GM18520 (cell line): Measurements from ENCODE around the gene TAS2R46.
"Not testable (repeated sequence)": the region's sequence is repeated elsewhere in the genome, so short reads cannot be mapped to it uniquely, and the experiment has no call there.

ENCODE experiments used
- ATAC-seq: cut with Tn5 transposase; IDR thresholded peaks from one replicate; pipeline ENCODE4 v1.9.1; 2021; ENCODE audit not compliant: unreplicated experiment

The TAS2R46 gene

GRCh38 chr12:11062194-11062593 lies at the start of gene TAS2R46:
TAS2R46 (minus strand) TSS chr12:11062294; CDS start chr12:11062294, 0 bp downstream.
- not testable (repeated sequence) for ATAC-seq

DNA sequence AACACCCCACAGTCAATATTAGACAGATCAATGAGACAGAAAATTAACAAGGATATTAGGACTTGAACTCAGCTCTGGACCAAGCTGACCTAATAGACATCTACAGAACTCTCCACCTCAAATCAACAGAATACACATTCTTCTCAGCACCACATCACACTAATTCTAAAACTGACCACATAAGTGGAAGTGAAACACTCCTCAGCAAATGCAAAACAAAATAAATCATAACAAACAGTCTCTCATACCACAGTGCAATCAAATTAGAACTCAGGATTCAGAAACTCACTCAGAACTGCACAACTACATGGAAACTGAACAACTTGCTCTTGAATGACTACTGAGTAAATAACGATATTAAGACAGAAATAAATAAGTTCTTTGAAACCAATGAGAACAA lies 49.1 kb upstream of the TAS2R46 start:
- ATAC-seq = not testable (repeated sequence)

DNA sequence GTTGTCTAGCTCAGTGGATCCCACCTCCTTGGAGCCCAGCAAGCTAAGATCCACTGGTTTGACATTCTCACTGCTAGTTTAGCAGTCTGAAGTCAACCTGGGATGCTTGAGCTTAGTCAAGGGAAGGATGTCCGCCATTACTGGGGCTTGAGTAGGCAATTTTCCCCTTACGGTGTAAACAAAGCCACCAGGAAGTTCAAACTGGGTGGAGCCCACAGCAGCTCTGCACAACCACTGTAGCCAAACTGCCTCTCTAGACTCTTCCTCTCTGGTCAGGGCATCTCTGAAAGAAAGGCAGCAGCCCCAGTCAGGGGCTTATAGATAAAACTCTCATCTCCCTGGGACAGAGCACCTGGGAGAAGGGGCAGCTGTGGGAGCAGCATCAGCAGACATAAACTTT lies 46.8 kb upstream of the TAS2R46 start:
- ATAC-seq = no peak

- no peak for ATAC-seq
These were observed 45.6 kb upstream of the TAS2R46 start for GRCh38 chr12:11107719-11108118.

GRCh38 chr12:11106288-11106687 lies 44.2 kb upstream of the TAS2R46 start:
- no peak for ATAC-seq

DNA sequence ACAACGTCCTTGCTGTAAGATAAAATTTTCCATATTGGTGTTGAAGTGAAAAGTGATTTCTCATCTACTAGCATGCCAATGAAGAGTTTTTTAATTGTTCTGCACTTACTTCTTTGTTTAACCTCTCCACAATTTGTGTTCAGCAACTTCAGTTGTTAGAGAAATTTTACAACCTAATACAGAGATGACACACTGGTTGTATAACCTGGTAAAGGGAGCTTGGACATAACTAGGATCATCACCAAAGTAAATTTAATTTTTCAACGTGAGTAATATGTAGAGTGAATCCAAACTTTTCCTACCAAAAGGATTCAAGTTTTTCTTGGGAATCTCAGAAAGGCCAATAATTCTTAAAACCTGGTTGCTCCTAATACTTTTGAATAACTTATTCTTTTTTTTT lies 43.5 kb upstream of the TAS2R46 start:
- no peak for ATAC-seq

DNA sequence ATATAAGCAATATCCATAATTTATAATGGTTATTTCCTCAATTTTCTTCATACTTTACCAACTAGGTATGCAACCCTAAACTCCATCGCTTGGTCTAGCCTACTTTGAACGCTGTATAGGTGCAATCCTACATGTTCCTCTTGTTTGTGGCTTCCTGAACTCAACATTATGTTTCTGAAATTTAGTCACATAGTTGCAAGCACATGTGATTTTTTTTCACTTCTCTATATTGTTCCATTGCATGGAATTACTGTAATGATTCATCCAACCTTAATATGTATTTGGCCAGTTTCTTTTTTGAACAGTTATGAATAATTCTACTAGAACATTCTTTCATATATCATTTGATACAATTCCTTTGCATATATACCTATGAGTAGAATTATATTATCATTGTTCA lies 32.8 kb upstream of the TAS2R46 start:
- ATAC-seq = not testable (repeated sequence)

DNA sequence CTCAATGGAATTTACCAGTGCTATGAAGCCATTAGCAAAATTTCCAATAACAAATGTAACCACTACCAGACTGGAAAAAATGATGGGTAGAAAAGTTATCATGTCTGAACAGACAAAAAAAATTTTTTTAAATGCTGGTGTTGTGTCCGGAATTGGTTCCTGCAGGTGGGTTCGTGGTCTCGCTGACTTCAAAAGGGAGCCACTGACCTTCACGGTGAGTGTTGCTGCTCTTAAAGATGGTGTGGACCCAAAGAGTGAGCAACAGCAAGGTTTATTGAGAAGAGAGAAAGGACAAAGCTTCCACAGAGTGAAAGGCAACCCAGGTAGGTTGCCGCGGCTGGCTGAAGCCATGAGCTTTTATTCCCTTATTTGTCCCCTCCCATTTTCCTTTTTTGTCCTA lies 30.0 kb upstream of the TAS2R46 start, which contains the start of gene TAS2R43:
TSS of gene TAS2R43 (minus strand) at position 186 of the 400 bp plus-strand sequence. CDS start at position 102, 84 bp downstream.
- no peak for ATAC-seq

DNA sequence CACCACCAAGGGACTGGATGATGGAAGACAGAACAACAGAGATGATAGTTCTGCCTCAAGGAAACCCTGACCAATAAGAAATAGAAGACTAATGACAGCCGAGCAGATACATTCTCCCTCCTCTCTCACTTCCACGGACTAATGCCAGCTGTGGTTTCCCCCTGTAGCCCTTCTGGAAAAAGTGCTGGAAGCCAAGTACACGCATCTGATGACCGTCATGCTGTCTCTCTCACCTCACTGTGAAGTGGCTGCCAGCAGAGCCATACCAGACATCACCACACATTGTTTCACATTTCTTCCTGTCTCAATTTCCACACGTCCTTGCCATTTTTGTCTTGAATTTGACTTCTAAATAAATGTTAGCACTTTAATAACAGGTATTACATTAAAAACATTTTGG lies 27.2 kb upstream of the TAS2R46 start:
- no peak for ATAC-seq

DNA sequence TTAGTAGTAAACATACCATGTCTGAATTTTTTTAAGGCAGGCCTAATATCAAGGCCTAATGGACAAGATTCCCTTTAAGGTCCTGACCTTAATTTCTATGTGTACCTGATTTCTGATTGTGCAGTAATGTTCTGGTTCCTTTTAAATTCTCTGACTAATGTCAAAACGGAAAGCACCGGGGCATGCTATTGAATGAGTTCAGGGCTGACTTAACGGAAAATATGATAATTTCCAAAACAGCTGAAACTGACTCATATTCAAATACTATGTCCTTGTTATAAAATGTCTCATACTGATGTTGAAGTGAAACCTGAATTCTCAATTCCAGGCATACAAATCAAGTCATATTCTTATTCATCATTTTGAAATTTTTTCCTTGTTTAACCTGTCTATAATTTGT lies 23.3 kb upstream of the TAS2R46 start:
- no peak for ATAC-seq

DNA sequence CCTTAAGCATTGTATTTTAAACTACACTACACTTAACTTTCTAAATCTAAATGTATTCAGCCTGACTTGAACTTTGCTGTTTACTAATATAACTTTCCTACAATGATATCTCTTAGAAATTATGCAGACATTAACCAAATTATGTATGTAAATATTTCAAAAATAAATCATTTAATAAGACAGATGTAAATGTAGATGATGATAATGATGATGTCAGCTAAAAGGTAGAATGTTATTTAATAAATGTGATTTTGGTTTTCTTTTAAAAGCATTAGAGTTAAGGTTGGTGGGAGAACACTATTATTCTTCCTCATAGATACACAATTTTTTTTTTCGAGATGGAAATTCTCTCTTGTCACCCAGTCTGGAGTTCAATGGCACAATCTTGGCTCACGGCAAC lies 19.9 kb upstream of the TAS2R46 start:
- ATAC-seq = no peak

GRCh38 chr12:11078246-11078645 lies 16.2 kb upstream of the TAS2R46 start:
- no peak for ATAC-seq

DNA sequence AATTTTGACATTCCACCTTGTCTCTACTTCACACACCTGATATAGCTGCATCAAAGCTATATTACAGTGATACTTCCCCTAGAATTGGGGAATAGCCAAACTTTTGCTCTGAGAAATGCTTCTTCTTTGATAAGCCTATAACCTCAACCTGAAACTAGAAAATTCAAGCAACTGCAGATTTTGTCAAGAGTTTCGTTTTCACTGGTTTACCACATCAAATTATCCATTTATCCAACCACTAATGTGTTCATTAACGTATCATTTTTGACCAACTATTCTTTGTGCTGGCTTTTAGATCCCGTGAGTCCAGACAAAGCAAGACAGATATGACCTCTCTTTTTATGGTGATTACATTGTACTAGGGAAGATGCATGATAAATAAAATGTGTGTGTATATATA lies 13.5 kb upstream of the TAS2R46 start:
- no peak for ATAC-seq

DNA sequence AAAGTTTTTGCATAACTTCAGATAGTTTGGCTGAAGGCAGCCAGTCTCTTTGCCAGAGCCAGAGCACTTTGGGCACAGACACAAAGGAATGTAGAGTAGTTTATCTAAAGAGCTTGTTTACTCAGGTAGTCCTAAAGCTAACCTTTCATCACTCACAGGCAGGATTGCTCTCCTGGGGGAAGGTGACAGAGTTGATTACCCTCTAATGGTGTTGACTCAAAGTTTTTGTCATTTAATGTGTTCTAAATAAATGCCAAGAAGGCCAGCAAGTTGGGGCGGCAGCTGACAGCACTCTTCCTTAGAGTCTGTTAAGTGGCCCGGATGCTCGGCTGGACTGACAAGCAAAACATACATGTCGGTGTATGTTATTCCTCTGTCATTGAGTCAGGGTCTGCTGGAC lies 9.3 kb upstream of the TAS2R46 start:
- ATAC-seq = no peak

DNA sequence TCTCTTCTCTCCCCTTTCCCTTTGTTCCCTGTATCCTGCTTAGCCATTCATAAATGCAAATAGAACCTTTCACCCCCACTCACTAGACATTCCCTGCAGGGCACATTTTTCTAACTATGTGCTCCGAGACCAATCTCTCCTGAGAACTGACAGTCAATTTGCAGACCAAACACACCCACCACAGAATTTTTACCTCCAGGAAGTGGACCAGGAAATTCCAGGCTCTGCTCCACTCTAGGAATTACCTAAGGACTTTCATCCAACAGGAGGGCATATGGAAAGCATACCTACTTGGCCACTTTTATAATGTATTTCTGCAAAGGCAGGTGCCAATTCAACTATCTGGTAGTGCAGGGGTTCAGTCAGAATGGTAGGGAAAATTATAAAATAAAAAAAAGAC lies 8.9 kb upstream of the TAS2R46 start:
- ATAC-seq = no peak

DNA sequence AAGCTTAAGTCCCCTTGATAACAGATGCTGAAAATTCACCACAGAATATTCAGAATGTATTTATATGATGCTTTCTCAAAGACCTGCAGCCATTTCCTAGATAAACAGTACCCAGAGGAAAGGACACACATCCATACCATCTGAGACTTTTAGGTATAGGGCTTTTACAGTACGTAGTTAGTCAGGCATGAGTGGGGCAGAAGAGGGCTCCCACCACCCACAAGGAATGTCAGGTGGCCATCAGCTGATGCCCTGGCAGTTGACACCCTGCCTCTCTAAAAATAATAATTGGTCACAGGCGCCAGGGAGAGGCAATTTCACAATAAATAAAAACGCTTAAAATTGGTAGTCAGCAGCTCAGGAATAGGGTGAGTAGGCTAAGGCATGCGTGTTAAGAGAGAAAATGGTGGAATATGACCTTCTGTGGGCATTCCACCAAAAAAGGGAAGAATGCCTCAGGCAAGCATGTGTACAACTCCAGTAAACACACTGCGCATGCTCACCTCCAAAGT lies 7.8 kb upstream of the TAS2R46 start:
- ATAC-seq = no peak

GRCh38 chr12:11067514-11067913 lies 5.4 kb upstream of the TAS2R46 start:
- no peak for ATAC-seq

GRCh38 chr12:11059784-11060183 lies 2.3 kb downstream of the TAS2R46 start:
- no peak for ATAC-seq

DNA sequence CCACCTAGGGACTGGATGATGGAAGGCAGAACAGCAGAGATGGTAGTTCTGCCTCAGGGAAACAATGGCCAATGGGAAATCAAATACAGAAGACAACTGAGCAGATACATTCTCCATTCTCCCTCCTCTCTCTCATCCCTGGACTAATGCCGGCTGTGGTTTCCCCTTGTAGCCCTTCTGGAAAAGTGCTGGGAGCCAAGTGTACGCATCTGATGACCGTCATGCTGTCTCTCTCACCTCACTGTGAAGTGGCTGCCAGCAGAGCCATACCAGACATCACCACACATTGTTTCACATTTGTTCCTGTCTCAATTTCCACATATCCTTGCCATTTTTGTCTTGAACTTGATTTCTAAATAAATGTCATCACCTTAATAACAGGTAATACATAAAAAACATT lies 3.1 kb downstream of the TAS2R46 start:
- ATAC-seq = no peak

- ATAC-seq = no peak
These were observed 6.8 kb downstream of the TAS2R46 start for GRCh38 chr12:11055306-11055705.

DNA sequence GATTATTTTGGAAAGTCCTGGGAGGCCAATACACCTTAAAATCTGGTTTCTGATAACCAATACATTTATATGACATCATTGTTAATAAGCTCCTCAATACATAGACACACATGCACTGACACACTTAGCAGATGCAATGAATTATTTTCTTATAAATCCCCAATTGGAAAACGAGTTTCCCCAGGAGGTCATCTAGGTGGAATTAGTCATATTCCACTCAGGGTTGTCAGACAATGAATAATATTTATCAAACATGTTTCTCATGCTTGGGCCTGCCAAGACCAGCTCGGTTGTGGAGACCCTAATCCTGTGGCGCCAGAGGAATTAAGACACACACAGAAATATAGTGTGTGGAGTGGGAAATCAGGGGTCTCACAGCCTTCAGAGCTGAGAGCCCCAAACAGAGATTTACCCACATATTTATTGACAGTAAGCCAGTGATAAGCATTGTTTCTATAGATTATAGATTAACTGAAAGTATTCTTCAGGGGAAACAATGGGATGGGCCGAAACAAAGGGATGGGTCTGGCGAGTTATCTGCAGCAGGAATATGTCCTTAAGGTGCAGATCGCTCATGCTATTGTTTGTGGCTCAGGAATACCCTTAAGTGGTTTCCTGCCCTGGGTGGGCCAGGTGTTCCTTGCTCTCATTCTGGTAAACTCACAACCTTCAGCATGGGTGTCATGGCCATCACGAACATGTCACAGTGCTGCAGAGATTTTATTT lies 12.1 kb downstream of the TAS2R46 start:
- ATAC-seq = not testable (repeated sequence)

- ATAC-seq = not testable (repeated sequence)
These were observed 20.7 kb downstream of the TAS2R46 start for GRCh38 chr12:11041366-11041765.

- ATAC-seq = no peak
These were observed 21.9 kb downstream of the TAS2R46 start for GRCh38 chr12:11040162-11040561.
